Astrocyte of the spinal cord (primary cell): ENCODE results near the gene TYRP1.

Source experiments
- DNase-seq: peaks from one replicate; pipeline ENCODE4 v3.0.0; 2011; ENCODE audit warnings: low read depth, low spot score
- H3K4me3 ChIP-seq: 2 replicates; pipeline ENCODE4 v1.5.1; 2011; ENCODE audit warnings: low read depth, mild to moderate bottlenecking, low read length, moderate library complexity
- in situ Hi-C: cut with HindIII; loops from 2 replicates; pipeline ENCODE4 v1.10.0; 2017; ENCODE audit warnings: low sequenced_read_pairs
- TF ChIP-seq, protein P1 (sequence below): IDR thresholded peaks from 2 replicates; pipeline ENCODE4 v1.5.1; 2012; ENCODE audit warnings: low read depth, mild to moderate bottlenecking, low read length, inconsistent platforms

TYRP1 gene

DNA sequence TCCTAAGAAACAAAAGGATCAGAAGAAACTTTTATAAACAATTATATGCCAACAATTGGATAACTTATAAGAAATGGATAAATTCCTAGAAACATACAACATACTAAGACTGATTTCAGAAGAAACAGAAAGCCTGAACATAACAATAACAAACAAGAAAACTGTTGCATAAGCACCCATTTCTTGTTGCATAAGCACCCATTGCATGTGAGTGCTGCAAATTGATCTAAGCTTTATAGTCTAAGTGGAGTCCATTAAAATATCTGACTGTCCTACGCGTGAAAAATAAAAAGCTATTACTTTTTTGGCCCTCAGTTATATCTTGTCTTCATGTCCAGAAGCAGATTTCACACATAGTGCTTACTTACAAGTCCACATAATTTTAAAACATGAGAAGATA lies 19.3 kb downstream of the TYRP1 start:
- TF ChIP-seq, protein P1, sequence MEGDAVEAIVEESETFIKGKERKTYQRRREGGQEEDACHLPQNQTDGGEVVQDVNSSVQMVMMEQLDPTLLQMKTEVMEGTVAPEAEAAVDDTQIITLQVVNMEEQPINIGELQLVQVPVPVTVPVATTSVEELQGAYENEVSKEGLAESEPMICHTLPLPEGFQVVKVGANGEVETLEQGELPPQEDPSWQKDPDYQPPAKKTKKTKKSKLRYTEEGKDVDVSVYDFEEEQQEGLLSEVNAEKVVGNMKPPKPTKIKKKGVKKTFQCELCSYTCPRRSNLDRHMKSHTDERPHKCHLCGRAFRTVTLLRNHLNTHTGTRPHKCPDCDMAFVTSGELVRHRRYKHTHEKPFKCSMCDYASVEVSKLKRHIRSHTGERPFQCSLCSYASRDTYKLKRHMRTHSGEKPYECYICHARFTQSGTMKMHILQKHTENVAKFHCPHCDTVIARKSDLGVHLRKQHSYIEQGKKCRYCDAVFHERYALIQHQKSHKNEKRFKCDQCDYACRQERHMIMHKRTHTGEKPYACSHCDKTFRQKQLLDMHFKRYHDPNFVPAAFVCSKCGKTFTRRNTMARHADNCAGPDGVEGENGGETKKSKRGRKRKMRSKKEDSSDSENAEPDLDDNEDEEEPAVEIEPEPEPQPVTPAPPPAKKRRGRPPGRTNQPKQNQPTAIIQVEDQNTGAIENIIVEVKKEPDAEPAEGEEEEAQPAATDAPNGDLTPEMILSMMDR = no peak
- no peak for DNase-seq
- in situ Hi-C loops = no loop called here
- no peak overlapping the region for H3K4me3 ChIP-seq

DNA sequence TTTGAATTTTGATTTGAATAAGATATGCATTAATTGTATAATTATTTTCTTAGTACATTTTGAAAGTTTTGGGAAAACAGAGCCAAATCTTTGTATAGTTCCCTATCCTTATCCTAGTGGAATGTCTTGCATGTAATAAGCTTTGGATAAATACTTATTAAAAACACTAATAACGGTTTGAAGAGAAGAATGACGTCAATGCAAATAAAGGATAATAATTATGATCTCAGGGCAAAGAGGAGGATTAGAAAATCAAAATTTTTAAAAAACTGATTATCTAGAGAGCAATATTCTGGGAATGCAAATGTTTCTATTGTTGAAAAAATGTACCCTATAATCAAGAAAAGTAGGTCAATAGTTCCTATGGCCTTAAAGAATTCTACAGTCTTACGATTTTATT lies 22.1 kb downstream of the TYRP1 start:
- no peak for DNase-seq
- TF ChIP-seq, protein P1 = no peak
- no peak overlapping the region for H3K4me3 ChIP-seq
- in situ Hi-C loops = no loop called here

DNA sequence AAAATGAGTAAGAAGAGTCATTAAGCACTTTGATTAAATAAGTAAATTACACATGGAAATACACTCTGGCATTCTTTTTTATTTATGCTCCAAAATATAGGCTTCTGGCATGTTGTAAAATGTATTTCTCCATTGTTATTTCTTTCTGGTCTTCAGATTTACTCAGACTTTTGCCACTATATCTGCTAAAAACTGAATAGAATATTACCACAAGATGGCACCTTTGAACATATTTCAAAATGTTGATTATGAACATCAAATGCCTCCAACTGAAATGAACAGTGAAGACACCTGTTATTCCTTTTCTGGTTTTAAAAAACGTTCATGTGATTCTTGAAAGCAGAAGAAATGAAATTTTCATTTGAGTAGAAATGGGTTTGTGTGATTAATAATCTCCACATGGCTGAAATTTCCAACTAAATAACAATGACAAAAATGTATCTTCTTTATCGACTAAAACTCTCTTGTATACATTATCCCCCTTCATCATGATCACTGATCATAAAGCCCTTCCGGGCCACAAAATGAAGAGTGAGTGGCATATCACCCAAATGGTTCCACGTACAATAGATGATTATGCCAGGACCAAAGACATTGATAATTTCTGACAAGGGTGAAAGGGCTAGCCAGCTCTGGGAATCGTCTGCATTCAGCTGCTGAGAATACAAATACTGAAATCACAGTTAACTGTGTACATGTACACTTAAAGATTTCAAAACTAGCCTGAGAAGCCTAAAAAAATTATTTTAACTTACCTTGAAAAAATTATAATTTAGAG lies 23.8 kb downstream of the TYRP1 start:
- TF ChIP-seq, protein P1 = no peak
- no peak for DNase-seq
- H3K4me3 ChIP-seq = no peak overlapping the region
- in situ Hi-C loops = no loop called here

DNA sequence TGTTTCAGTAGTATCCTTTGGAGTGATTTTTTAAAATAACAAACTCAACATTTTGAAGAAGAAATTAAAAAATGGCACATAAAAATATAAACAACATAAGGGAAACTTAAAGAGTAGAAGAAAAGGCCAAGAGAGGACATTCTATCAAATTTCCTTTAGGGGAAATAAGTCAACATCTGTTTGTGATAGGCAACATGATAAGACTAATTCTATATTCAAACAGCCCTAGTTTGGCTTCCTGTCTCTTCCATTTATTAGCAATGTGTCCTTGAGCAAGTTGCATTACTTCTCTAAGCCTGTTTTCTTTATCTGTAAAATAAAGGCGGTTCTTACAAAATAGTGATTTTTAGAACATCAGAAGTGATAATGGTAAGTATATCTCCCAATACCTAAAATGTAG lies 24.7 kb downstream of the TYRP1 start:
- H3K4me3 ChIP-seq = no peak overlapping the region
- in situ Hi-C loops = no loop called here
- DNase-seq = no peak
- TF ChIP-seq, protein P1 = no peak

DNA sequence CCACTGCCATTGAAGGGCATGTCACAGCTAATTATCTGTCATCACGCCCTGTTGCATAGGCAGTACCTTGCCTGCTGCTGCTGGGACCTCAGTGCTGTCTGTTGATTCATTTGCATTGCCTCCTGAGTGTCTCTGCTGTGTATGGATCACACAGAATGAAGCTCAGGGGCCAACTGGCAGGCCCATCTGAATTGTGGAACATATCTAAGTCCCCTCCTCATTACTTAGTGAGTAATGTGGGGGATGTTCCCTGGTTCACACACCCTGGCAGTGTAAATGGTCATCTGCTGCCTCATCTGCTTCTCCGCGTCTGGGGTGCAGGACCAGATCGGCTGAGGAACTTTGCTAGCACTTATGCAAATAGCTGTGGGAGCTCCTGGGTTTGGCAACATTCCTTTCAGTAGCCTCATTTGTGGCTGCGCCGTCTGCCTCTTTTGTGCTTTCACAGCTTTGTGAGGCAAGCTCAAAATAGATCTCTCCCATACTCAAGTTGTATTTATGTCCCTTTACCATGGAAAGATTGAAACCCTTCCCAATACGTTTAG lies 25.4 kb downstream of the TYRP1 start:
- peak; percentile 83 for DNase-seq
- TF ChIP-seq, protein P1 = no peak
- H3K4me3 ChIP-seq = no peak overlapping the region
- in situ Hi-C loops = no loop called here

DNA sequence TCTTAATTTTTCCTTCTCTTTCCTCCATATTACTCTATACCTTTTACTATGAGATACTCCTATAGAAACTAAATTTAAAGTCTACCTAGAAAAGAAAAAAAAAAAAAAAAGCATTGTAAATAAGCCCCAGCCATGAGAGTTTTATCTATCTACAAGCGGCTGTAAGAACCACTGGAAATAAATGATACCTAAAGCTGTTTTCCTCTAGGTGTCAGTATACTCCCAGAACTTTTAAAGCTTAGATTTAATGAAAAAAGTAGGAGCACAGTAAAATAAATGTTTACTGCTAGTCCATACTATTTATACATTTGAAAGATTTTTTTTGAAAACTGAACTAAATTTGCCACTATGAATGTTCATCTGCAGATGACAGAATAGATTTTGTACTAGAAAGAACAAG lies 26.2 kb downstream of the TYRP1 start:
- TF ChIP-seq, protein P1 = peak; percentile 53
- DNase-seq = peak; percentile 63
- no peak overlapping the region for H3K4me3 ChIP-seq
- in situ Hi-C loops = no loop called here
